ENCODE results near the gene GPRIN3. TPM values are rescaled to one million over a fixed set of nuclear protein-coding genes. Genes with fewer than 3 reads are reported as not detected.

The GPRIN3 gene
- polyA plus RNA-seq, 1 donor (not counting 4 experiments of a cell fraction or from before 2014, with no cell fraction given) = not detected

DNA sequence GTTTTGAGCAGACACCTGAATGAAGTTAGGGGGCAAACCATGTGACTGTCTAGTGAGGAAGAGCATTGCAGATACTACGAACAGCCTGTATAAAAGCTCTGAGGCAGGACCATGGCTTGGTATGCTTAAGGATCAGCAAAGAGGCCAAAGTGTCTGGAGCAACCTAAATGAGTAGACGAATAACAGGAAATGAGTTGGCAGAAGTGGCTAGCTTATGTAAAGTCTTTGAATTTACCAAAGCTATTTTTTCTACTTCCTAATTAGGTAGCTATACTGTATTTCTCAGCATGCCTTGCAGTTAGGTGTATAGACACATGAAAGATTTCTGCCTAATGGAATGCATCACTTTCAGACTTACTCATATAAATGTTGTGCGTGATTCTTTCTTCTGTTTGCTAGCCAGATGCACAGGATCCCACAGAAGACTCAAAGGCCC lies 9.3 kb upstream of the GPRIN3 start:
- FAIRE-seq = no peak
- TF ChIP-seq, protein P1, sequence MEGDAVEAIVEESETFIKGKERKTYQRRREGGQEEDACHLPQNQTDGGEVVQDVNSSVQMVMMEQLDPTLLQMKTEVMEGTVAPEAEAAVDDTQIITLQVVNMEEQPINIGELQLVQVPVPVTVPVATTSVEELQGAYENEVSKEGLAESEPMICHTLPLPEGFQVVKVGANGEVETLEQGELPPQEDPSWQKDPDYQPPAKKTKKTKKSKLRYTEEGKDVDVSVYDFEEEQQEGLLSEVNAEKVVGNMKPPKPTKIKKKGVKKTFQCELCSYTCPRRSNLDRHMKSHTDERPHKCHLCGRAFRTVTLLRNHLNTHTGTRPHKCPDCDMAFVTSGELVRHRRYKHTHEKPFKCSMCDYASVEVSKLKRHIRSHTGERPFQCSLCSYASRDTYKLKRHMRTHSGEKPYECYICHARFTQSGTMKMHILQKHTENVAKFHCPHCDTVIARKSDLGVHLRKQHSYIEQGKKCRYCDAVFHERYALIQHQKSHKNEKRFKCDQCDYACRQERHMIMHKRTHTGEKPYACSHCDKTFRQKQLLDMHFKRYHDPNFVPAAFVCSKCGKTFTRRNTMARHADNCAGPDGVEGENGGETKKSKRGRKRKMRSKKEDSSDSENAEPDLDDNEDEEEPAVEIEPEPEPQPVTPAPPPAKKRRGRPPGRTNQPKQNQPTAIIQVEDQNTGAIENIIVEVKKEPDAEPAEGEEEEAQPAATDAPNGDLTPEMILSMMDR (optimal IDR thresholded peaks at IDR 0.05 in 1 of 3, IDR thresholded peaks at IDR 0.05 in 1 of 3, conservative IDR thresholded peaks at IDR 0.05 in 1 of 3; ENCODE audit: extremely low read depth in 1 of 3, insufficient read depth in 2 of 3, low read length in 3 of 3) = no peak
- TF ChIP-seq EZH2 (IDR thresholded peaks at IDR 0.05; ENCODE audit: low read length) = no peak

DNA sequence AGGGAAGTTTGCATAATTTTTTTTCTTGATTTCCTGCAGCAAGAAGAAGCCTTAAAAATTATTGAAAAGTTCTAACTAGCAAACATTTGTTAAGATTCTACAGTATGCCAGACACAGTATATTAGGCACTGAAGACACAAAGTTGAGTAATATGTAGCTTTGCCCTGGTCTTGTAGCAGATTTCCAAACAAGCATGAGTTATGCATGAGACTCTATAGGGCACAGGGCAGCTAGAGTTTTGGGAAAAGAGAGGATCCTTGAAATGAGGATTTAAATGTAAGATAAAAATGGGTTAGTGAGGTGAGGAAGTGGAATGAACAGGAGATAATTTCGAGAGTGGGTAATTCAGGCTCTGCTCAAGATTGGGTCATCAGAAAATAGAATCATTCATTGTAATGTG lies 8.6 kb upstream of the GPRIN3 start:
- Histone ChIP-seq H3K9me3 (ENCODE audit: control insufficient read depth, low read depth, low read length) (no peaks in the 10 kb centered on the region), H4K20me1 (ENCODE audit: control insufficient read depth, extremely low read depth, insufficient read depth, low read length) (no peaks in the 10 kb centered on the region), H2AFZ (ENCODE audit: control insufficient read depth, low read length) (no peak overlapping the region), H3K9ac (ENCODE audit: control insufficient read depth, extremely low read depth, insufficient read depth, low read length) (no peak overlapping the region), H3K79me2 (ENCODE audit: control insufficient read depth, insufficient read depth, low read length) (no peaks in the 10 kb centered on the region), H3K9me1 (ENCODE audit: control insufficient read depth, extremely low read depth, insufficient read depth, low read length) (no peaks in the 10 kb centered on the region), H3K4me1 (ENCODE audit: control insufficient read depth, extremely low read depth, insufficient read depth, low read length) (no peaks in the 10 kb centered on the region), H3K36me3 (ENCODE audit: control insufficient read depth in 2 of 2, extremely low read depth in 1 of 2, insufficient read depth in 2 of 2, low read length in 2 of 2) (no peaks in the 10 kb centered on the region), H3K4me3 (ENCODE audit: control insufficient read depth in 2 of 3, extremely low read depth in 1 of 3, insufficient read depth in 2 of 3, low read depth in 1 of 3, low read length in 3 of 3) (no peak overlapping the region), H3K27me3 (ENCODE audit: control insufficient read depth, extremely low read depth, insufficient read depth, low read length) (no peaks in the 10 kb centered on the region), H3K27ac (ENCODE audit: control insufficient read depth, insufficient read depth, low read length) (no peak overlapping the region), H3K4me2 (ENCODE audit: control insufficient read depth, extremely low read depth, insufficient read depth, low read depth, low read length) (no peak overlapping the region)
- TF ChIP-seq EZH2 (IDR thresholded peaks at IDR 0.05; ENCODE audit: low read length) = no peak
- TF ChIP-seq, protein P1 (optimal IDR thresholded peaks at IDR 0.05 in 1 of 3, IDR thresholded peaks at IDR 0.05 in 1 of 3, conservative IDR thresholded peaks at IDR 0.05 in 1 of 3; ENCODE audit: extremely low read depth in 1 of 3, insufficient read depth in 2 of 3, low read length in 3 of 3) = no peak
- DNase-seq (ENCODE audit: low read depth, low spot score) = no peak
- FAIRE-seq = no peak
- dilution Hi-C loops (cut with MboI; ENCODE audit: extremely low pct_ligation_motif_present, low sequenced_read_pairs) = no loop called here

More for the DNA sequence above, 9.3 kb upstream of the GPRIN3 start:
- Histone ChIP-seq H4K20me1 (ENCODE audit: control insufficient read depth, extremely low read depth, insufficient read depth, low read length) (no peaks in the 10 kb centered on the region), H3K27ac (ENCODE audit: control insufficient read depth, insufficient read depth, low read length) (no peak overlapping the region), H3K4me2 (ENCODE audit: control insufficient read depth, extremely low read depth, insufficient read depth, low read depth, low read length) (no peak overlapping the region), H3K27me3 (ENCODE audit: control insufficient read depth, extremely low read depth, insufficient read depth, low read length) (no peaks in the 10 kb centered on the region), H2AFZ (ENCODE audit: control insufficient read depth, low read length) (no peak overlapping the region), H3K79me2 (ENCODE audit: control insufficient read depth, insufficient read depth, low read length) (no peaks in the 10 kb centered on the region), H3K9me1 (ENCODE audit: control insufficient read depth, extremely low read depth, insufficient read depth, low read length) (no peaks in the 10 kb centered on the region), H3K36me3 (ENCODE audit: control insufficient read depth in 2 of 2, extremely low read depth in 1 of 2, insufficient read depth in 2 of 2, low read length in 2 of 2) (no peaks in the 10 kb centered on the region), H3K9ac (ENCODE audit: control insufficient read depth, extremely low read depth, insufficient read depth, low read length) (no peak overlapping the region), H3K4me3 (ENCODE audit: control insufficient read depth in 2 of 3, extremely low read depth in 1 of 3, insufficient read depth in 2 of 3, low read depth in 1 of 3, low read length in 3 of 3) (no peak overlapping the region), H3K9me3 (ENCODE audit: control insufficient read depth, low read depth, low read length) (no peaks in the 10 kb centered on the region), H3K4me1 (ENCODE audit: control insufficient read depth, extremely low read depth, insufficient read depth, low read length) (no peaks in the 10 kb centered on the region)
- dilution Hi-C loops (cut with MboI; ENCODE audit: extremely low pct_ligation_motif_present, low sequenced_read_pairs) = no loop called here
- no peak for DNase-seq (ENCODE audit: low read depth, low spot score)

Measured in keratinocyte (primary cell).